DND-41 (cell line): ENCODE measurements around the gene CCL3.
"Not testable (repeated sequence)": the region's sequence is repeated elsewhere in the genome, so short reads cannot be mapped to it uniquely, and the experiment has no call there.

ENCODE experiments used
- ATAC-seq: fragments of 200-7000 bp; cut with Tn5 transposase; 3 replicates; pipeline ENCODE4 v1.9.1; 2021; ENCODE audit warnings: low read depth; ENCODE audit not compliant: insufficient read depth
- DNase-seq: peaks from one replicate; pipeline ENCODE4 v3.0.0-alpha.2; 2020
- H2AFZ ChIP-seq: 2 replicates; pipeline ENCODE4 v1.6.0; 2012; ENCODE audit warnings: low read depth, low read length
- H3K27ac ChIP-seq: 2 replicates; pipeline ENCODE4 v1.5.1; 2012; ENCODE audit warnings: low read length, inconsistent platforms
- H3K27me3 ChIP-seq: fragments of 200-600 bp; sonication (generic); 2 replicates; pipeline ENCODE4 v1.6.0; 2012; ENCODE audit warnings: low read length, mild to moderate bottlenecking, inconsistent platforms; ENCODE audit not compliant: insufficient read depth, poor library complexity
- H3K36me3 ChIP-seq: 2 replicates; pipeline ENCODE4 v1.5.1; 2012; ENCODE audit warnings: low read length, inconsistent platforms; ENCODE audit not compliant: insufficient read depth
- H3K4me1 ChIP-seq: 2 replicates; pipeline ENCODE4 v1.5.1; 2012; ENCODE audit warnings: mild to moderate bottlenecking, low read length; ENCODE audit not compliant: insufficient read depth
- H3K4me2 ChIP-seq: 2 replicates; pipeline ENCODE4 v1.6.0; 2012; ENCODE audit warnings: mild to moderate bottlenecking, moderate library complexity, low read length, inconsistent platforms; ENCODE audit not compliant: insufficient read depth
- H3K4me3 ChIP-seq, 2 experiments: fragments of 200-600 bp in 1 of 2; shearing (Covaris generic) in 1 of 2; 2 replicates each; pipeline ENCODE4 v1.5.1; 2012 to 2016; ENCODE audit warnings: inconsistent platforms in 2 of 2, low read length in 2 of 2, mild to moderate bottlenecking in 2 of 2, low read depth in 1 of 2, moderate library complexity in 1 of 2
- H3K79me2 ChIP-seq: 2 replicates; pipeline ENCODE4 v1.6.0; 2012; ENCODE audit warnings: low read length, inconsistent platforms; ENCODE audit not compliant: insufficient read depth
- H3K9ac ChIP-seq: 2 replicates; pipeline ENCODE4 v1.6.0; 2012; ENCODE audit warnings: low read depth, mild to moderate bottlenecking, inconsistent platforms, low read length, moderate library complexity
- H3K9me3 ChIP-seq: 2 replicates; pipeline ENCODE4 v1.5.1; 2012; ENCODE audit warnings: low read length, moderate library complexity, mild to moderate bottlenecking, inconsistent platforms; ENCODE audit not compliant: insufficient read depth, severe bottlenecking
- H4K20me1 ChIP-seq: 2 replicates; pipeline ENCODE4 v1.6.0; 2012; ENCODE audit warnings: low read length; ENCODE audit not compliant: insufficient read depth
- EZH2 ChIP-seq: IDR thresholded peaks from 3 replicates; pipeline ENCODE4 v1.6.1; 2012; ENCODE audit warnings: borderline replicate concordance, low read depth, mild to moderate bottlenecking, moderate library complexity, low read length, inconsistent platforms; ENCODE audit not compliant: severe bottlenecking
- TF ChIP-seq, protein P1 (sequence below): IDR thresholded peaks from 2 replicates; pipeline ENCODE4 v1.5.1; 2012; ENCODE audit warnings: borderline replicate concordance, low read length, moderate library complexity, mild to moderate bottlenecking; ENCODE audit not compliant: poor library complexity, severe bottlenecking; ENCODE audit errors: extremely low read depth

The CCL3 gene

GRCh38 chr17:36092230-36092629 is 2.3 kb upstream of the CCL3 start:
- H3K27ac ChIP-seq: no peak overlapping the region
- DNase-seq (no peak), ATAC-seq (no peak)
- H3K36me3 ChIP-seq: no peaks in the 10 kb centered on the region
- no peak overlapping the region for H3K9ac ChIP-seq
- peaks cover 3% of the 10 kb centered on the region for H3K27me3 ChIP-seq
- no peak overlapping the region for H2AFZ ChIP-seq
- H3K4me2 ChIP-seq: no peak overlapping the region
- no peaks in the 10 kb centered on the region for H4K20me1 ChIP-seq
- no peak overlapping the region for H3K4me3 ChIP-seq
- H3K9me3 ChIP-seq: no peaks in the 10 kb centered on the region
- no peaks in the 10 kb centered on the region for H3K4me1 ChIP-seq
- no peaks in the 10 kb centered on the region for H3K79me2 ChIP-seq
- TF ChIP-seq, protein P1, sequence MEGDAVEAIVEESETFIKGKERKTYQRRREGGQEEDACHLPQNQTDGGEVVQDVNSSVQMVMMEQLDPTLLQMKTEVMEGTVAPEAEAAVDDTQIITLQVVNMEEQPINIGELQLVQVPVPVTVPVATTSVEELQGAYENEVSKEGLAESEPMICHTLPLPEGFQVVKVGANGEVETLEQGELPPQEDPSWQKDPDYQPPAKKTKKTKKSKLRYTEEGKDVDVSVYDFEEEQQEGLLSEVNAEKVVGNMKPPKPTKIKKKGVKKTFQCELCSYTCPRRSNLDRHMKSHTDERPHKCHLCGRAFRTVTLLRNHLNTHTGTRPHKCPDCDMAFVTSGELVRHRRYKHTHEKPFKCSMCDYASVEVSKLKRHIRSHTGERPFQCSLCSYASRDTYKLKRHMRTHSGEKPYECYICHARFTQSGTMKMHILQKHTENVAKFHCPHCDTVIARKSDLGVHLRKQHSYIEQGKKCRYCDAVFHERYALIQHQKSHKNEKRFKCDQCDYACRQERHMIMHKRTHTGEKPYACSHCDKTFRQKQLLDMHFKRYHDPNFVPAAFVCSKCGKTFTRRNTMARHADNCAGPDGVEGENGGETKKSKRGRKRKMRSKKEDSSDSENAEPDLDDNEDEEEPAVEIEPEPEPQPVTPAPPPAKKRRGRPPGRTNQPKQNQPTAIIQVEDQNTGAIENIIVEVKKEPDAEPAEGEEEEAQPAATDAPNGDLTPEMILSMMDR: no peak
- TF ChIP-seq EZH2: no peak

- no peak overlapping the region for H3K27ac ChIP-seq
- no peak overlapping the region for H3K4me2 ChIP-seq
- H2AFZ ChIP-seq: no peak overlapping the region
Measured at GRCh38 chr17:36089339-36089865, 541 bp downstream of the CCL3 start.

DNA sequence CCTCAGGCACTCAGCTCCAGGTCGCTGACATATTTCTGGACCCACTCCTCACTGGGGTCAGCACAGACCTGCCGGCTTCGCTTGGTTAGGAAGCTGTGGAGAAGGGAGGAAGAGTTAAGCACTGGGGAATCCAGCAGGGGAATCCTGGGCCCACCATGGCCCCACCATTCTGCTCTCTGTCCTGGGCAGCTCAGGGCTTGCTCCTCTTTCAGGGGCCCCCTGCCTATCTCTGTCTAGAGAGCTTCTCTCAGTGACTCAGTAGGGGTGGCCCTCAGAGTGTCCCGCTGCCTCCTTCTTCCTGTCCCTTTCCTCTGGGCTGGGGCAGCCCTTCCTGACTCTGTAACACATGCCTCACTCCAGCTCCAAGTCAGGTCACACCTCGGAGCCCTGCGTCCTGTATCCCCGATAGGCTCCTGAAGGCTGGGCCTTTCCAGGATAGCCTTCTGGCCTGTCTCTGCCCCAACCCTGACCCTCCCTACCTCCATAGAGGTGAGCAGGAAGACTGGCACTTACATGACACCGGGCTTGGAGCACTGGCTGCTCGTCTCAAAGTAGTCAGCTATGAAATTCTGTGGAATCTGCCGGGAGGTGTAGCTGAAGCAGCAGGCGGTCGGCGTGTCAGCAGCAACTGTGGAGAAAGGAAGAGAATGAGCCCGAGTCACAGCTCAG is 1.1 kb downstream of the CCL3 start:
- Histone ChIP-seq H3K36me3 (no peaks in the 10 kb centered on the region), H3K4me2 (no peak overlapping the region), H4K20me1 (no peaks in the 10 kb centered on the region), H3K9ac (no peak overlapping the region), H3K4me3 (no peak overlapping the region), H3K27ac (no peak overlapping the region), H3K79me2 (no peaks in the 10 kb centered on the region), H3K4me1 (peaks cover 19% of the 10 kb centered on the region), H3K27me3 (peaks cover 3% of the 10 kb centered on the region), H2AFZ (no peak overlapping the region), H3K9me3 (no peaks in the 10 kb centered on the region)
- ATAC-seq (no peak), DNase-seq (no peak)
- TF ChIP-seq, protein P1: no peak
- TF ChIP-seq EZH2: no peak

More at GRCh38 chr17:36089339-36089865, 541 bp downstream of the CCL3 start:
- H3K9me3 ChIP-seq: no peaks in the 10 kb centered on the region
- ATAC-seq (no peak), DNase-seq (no peak)
- H3K4me1 ChIP-seq: peaks cover 16% of the 10 kb centered on the region
- peaks cover 3% of the 10 kb centered on the region for H3K27me3 ChIP-seq
- H3K79me2 ChIP-seq: no peaks in the 10 kb centered on the region
- H3K36me3 ChIP-seq: no peaks in the 10 kb centered on the region
- no peak overlapping the region for H3K9ac ChIP-seq
- H4K20me1 ChIP-seq: no peaks in the 10 kb centered on the region
- H3K4me3 ChIP-seq: no peak overlapping the region
- TF ChIP-seq, protein P1: no peak
- no peak for TF ChIP-seq EZH2

DNA sequence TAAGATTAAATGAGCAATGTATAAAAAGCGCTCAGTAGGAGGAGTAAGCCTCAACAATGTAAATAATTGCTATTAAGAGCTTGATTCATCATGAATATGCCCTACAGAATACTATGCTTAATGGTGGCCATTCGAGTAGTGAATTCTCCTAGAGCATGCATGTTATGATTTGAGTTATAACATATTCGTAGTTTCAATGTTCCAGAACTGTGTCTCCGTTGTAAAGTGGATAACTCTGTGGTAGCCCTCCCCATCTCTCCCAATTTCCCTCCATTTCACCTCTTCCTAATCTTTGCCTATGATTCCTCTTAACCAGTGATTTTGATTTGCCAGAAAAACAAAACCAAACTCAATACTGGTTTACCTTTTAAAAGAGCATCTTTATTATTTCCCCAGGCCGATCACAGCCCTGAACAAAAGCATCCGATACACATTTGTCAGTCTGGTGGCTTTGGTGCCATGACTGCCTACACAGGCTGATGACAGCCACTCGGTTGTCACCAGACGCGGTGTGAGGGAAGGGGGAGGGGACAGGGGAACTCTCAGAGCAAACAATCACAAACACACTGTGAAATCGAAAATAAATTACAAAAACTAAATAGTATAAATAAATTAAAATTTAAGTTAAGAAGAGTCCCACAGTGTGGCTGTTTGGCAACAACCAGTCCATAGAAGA is 1.9 kb downstream of the CCL3 start:
- not testable (repeated sequence) for H3K27me3 ChIP-seq, H4K20me1 ChIP-seq, H3K9ac ChIP-seq, ATAC-seq, H3K4me3 ChIP-seq, H3K36me3 ChIP-seq, H3K27ac ChIP-seq, DNase-seq, H2AFZ ChIP-seq, H3K4me2 ChIP-seq, H3K9me3 ChIP-seq, H3K79me2 ChIP-seq
- H3K4me1 ChIP-seq: peaks cover 27% of the 10 kb centered on the region

DNA sequence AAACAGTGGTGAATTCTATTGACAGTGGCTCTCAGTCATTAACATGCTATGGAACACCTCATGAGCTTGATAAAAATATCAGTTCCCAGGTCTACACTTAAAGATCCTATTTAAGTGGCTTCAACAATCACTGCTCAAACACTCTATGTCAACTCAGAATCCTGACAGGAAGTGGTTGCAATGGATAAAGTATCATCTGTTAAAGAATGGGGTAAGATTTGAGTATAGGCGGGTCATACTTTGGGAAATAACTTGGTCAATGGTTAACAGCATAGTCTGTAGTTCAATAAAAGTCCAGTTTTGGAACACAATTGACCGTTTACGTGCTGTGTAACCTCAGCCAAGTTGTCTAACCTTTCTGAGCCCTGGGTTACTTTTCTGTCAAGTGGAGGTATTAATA is 2.5 kb downstream of the CCL3 start:
- not testable (repeated sequence) for H4K20me1 ChIP-seq, H3K4me2 ChIP-seq, DNase-seq, H3K36me3 ChIP-seq, H2AFZ ChIP-seq, H3K9ac ChIP-seq, H3K27me3 ChIP-seq, H3K79me2 ChIP-seq, H3K27ac ChIP-seq, ATAC-seq, H3K4me3 ChIP-seq, H3K9me3 ChIP-seq
- peaks cover 32% of the 10 kb centered on the region for H3K4me1 ChIP-seq
